Activated effector memory CD4-positive, alpha-beta T cell treated with Interleukin-2 at 50 U/mL for 16 hours (primary cell): ENCODE data around the gene SRSF12.
A peak's percentile ranks its signal among the peaks of the same experiment; 100 is the strongest.

Experiments
- DNase-seq: peaks from one replicate; pipeline ENCODE4 v3.0.0-alpha.2; 2020

SRSF12 gene

DNA sequence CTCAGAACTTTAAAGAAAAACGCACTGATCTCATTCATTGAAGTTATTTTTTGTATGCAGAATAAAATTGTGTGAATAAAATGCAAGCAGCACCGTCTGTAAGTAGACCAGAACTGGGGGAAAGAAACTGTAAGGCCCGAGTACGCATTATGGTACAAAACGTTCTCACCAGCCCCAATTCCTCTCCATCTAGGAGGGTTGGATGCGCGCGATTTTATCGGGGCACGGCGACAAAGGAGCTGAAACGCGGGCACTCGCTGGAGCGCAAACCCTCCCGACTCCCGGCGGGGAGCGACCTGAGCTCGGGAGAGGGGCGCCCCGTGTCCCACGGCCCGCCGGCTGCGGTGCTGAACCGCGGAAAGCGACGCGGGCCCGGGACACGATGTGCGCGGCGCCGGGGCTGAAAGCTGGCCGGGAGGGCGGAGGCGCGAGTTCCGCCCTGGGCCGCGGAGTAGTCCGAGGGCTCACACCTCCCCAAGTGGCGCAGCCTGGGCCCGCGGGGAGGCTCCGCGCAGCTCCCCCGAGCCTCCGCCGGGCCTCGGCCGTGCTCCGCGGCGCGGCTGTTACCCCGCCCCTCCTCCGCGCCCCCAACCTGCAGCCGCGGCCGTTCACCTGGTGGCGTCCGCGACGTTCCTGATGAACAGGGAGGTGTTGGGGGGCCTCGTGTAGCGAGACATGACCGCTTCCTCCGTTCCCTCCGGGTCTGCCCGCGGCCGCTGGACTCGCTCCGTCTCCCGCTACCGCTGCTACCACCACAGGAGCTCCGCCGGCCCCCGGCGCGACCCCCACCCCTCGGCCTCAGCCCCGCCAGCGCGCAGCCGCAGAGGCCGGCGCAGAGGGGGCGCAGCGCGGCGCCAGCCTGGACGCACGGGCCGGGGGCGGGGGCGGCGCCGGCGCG lies at the start of gene SRSF12:
Gene SRSF12, minus strand, starts transcription at position 861 of the 898 bp plus-strand sequence. Its CDS starts 184 bp downstream, at position 677.
- DNase-seq = peak; percentile 17

DNA sequence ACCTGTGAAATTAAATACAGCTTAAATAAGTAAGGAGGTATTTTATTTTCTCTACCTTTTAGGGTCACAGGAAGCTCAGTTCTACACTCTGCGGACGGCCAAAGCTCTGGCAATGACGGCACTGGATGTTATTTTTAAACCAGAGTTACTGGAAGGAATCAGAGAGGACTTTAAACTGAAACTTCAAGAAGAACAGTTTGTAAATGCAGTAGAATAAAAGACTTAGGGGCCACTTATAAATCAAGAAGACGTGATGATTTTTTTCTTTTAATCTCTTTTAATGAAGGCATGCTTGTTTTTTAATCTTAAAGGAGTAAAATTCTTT lies 44.1 kb upstream of the SRSF12 start:
- no peak for DNase-seq

DNA sequence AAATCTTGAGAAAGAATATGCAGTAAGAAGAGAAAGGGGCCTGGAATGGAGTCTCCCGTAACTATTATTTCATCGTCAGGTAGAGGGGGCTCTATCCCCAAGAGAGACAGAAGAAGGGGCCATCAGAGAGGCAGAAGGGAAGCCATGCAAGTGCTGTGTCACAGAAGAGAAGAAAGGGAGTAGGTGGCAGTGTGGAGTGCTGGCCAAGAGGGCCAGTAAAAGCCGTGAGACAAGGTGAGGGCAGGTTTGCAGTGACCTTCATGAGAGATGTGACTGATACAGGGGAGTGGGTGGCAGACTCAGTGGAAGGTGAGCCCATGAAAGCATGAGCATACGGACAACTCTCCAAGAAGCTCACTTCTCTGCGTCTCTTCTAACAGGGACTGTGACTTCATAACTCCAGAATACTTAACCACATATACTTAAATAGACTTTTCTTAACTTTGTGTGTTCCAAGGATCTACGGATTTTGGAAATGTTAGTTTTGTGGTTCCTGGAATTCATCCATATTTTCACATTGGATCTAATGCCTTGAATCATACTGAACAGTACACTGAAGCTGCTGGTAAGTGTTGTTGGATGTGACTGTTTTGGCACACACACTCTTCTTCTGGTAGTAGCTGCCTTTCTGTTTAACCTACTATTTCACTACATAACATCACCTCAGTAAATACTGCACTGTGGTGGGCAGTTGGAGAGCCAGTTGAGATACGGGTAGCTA lies 43.6 kb upstream of the SRSF12 start:
- DNase-seq = no peak

DNA sequence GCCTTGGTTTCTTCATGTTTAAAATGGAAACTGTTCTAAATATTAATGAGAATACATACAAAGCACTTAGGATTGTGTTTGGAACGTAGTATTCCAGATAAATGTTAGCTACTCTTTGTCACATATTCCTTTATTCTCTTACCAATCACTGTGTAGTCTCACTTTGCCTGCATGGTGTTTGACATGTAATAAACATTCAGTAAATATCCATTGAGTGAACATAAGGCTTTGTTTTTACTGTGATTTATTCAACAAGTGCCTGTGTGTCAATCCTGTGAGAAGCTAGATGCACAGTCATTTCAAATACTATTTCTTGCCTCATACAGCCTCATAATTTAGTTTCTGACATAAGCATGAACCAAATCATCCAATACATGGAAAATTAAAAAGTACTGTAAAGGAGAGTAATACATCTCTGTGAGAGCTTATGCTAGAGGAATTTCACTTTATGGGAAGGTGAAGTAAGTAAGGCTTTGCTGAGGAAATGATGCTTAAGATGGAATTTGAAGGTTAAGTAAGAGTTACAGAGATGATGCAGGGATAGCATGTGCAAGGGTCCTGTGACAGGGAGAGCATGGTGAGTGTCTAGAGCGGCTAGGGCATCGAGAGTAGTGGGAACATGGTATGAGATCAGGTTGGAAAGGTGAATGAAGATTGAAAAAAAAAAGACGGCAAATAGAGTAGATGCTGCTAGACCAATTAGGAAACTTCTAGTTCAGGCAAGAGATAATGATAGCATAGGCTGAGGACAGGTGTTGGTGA lies 42.6 kb upstream of the SRSF12 start:
- DNase-seq = no peak

DNA sequence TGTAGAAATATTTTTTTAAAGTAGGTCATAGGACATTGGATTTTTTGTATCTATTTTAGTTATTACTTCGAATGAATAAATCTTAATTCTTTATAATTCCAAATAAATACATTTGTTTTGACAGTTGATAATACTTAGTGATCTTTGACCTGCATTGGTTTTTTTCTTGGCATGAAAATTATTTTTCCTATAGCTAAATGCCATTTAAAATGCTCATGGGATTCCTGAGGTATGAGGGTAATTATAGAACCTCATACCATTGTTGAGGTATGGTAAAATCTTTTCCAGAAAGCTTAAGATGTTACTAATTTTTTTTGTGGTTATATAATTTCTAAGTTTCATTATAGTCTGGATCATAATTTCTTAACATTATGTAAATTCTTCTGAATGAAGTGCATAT lies 36.3 kb upstream of the SRSF12 start:
- no peak for DNase-seq

DNA sequence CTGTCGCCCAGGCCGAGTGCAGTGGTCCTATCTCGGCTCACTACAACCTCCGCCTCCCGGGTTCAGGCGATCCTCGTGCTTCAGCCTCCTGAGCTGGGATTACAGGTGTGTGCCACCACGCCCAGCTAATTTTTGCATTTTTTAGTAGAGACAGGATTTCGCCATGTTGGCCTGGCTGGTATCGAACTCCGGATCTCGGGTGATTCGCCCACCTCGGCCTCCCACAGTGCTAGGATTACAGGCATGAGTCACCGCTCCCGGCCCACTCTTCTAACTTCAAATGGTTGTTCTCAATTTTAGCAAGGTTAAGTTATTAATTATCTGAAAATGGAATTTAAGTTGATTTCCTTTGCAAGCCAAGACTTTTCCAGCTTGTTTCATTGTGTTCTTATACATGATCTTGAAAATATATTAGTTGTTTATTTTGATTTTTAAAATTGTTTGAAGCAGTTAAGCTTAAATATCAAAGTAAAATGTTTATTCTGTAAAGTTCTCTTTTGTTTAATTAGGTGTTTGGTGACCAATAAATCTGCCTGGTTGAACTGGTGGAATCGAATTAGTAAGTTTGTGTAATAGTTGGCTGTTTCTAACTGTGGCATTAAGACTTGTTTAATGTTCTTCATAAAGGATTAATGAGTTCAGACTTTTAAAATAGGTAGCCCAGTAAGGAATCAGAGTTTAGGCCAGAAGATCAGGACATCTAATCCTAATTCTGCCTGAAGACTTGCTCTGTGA lies 30.3 kb upstream of the SRSF12 start:
- no peak for DNase-seq

DNA sequence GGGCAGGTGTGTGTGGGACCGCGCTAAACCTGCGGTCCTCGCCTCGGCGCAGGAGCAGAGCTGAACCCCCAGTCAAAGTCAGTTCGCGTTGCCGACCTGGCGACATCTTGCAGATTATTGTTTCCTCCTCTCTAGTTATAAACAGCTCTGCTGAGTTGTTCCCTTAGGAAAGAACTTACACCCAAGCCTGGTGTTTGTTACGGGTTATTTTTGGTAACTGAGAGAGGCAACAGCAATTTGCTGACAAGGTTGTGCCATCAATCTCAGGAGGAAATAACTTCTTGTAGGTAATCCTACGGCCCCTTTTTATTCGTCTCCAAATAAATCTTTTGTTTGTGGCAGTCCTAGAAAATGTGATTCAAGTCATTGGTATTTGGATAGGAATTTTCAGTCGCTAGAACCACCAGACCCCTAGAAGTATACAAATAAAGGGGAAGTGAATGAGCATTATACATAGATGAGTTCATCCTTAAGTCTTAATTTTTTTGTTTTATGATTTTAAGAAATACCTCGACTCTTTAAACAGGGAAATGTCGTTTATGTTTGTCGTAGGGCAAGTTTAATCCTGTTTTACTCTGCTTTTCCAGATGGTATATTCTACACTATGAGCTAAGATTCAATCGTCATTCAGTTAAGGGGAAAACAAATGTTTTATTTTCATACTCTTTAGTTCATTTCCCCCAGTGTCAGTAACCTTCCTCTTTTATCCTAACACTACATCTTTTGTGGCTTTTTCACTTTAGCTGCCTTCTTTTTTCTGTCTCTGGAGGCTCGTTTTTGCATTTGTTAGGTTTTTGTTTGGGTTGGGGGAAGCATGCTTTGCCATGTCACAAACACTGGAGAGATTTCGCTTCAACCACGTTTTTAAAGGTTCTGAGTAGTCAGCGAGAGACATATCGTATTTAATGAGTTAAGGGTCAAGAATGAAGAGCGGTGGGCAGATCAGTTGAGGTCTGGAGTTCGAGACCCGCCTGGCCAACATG lies 29.1 kb upstream of the SRSF12 start:
- no peak for DNase-seq

DNA sequence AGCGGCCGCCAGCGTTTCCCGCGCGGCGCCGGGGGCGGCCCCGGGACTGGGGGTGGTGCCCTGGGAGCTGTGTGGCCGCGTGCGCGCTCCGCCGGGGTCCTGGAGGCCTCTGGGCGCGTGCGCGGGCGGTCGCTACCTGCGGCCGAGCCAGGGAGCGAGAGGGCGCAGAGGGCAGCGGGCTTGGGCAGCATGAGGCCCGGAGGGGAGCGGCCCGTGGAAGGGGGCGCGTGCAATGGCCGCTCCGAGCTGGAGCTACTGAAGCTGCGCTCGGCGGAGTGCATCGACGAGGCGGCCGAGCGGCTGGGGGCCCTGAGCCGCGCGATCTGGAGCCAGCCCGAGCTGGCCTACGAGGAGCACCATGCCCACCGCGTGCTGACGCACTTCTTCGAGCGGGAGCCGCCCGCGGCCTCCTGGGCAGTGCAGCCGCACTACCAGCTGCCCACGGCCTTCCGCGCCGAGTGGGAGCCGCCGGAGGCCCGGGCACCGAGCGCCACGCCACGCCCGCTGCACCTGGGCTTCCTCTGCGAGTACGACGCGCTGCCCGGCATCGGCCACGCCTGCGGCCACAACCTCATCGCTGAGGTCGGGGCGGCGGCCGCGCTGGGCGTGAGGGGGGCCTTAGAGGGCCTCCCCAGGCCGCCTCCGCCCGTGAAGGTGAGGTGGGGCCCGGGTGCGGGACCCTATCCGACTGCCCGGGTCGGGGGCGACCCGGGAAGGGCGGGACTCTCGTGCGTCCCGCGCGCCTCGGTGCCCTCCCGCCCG lies 28.3 kb upstream of the SRSF12 start, which contains the start of gene PM20D2:
Gene PM20D2, plus strand, starts transcription at position 100 of the 762 bp plus-strand sequence. Its CDS starts 90 bp downstream, at position 190.
- peak; percentile 43 for DNase-seq

DNA sequence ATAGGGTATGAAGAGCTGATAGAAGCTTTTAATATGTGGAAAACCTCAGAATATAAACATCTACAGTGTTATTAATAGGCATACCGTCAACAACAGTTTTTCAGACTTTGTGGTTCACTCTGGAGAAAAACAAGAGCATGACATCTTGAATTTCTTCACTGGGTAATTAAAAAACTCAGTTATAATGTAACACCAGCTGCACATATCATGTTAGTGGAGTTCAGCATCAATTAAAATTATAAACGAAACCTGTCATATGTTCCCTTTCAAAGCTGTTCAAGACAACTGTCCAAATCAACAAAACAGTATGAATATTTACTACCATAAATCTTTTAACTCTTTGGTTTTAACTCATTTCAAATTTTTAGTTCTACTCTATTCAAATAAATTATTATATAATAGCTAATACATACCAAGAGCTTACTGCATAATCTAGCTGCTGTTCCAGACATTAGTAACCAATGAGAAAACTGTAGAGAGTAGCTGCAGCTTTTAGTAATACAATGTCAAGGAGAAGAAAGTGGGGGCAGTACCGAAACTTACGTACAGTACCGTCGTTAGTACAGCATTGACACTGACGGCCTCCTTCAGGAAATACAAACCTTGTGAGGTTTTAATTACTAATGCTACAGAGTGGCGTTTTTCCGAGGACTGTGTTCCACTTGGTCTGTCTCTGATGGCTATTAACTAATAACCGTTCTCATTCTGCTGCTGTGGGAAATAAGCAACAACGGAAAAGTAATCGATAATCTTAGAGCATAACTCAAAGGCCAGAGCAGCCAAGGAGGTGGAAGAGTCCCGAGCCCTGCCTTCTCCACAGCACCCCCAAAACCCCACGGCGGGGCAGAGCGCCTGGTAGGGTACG lies 27.5 kb upstream of the SRSF12 start:
- DNase-seq = peak; percentile 5

DNA sequence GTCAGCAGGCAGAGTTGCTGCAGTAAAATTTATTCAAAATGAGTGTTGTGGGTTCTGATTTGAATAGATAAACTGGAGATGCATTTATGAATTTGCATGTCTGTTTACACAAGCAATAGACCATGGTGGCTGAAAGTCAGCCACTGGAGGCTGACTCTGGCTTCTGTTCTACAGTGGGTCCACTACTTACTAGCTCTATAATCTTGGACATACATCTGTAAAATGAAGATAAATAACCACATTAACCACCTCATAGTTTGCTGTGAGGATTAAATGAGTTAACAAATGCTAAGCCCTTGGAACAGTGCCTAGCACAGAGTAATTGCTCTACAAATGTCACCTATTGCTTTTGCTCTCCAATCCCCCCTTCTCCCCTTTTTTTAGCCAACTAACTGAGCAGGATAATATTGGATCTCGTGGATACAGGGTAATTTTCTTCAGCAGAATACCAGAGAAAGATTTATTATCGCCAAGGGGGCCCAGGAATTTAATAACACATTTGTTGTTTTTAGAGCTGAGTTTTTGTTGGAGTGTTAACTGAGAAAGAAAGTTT lies 26.6 kb upstream of the SRSF12 start:
- DNase-seq = no peak

DNA sequence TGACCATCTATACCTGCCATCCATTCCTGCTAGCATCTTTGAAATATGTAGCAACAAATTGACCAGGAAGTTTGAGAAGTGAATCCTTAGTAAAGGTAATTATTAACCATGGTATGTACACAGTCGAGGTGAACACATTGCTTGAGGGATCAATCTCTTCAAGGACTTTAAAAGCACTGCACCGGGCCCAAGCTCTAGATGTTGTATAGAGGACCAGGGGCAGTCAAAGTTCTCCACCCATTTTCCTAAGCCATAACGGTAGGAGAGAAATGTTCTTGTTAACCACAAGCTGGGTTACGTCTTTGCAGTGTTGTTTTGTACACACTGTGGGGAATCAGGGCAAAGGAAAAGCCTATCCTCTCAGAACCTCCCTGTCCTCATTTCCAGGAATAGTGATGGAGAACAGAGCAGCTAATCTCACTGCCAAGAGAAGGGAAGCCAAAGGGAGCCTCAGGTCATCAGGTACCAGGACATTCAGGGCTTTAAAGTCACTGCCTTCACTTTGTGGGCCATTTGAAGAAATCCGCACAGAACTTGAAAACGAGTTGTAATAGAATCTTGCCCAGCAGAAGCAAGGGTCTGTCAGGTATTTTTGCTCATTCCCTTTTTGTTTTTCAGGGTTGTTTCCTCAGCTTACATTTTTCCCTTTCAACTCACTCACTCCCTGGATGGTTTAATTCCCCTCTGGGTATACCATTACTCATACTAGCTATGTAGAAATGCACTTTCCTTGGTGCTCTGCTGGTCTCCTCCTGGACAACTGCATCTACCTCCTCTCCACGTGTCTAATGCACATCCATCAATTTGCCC lies 22.7 kb upstream of the SRSF12 start:
- DNase-seq = no peak

DNA sequence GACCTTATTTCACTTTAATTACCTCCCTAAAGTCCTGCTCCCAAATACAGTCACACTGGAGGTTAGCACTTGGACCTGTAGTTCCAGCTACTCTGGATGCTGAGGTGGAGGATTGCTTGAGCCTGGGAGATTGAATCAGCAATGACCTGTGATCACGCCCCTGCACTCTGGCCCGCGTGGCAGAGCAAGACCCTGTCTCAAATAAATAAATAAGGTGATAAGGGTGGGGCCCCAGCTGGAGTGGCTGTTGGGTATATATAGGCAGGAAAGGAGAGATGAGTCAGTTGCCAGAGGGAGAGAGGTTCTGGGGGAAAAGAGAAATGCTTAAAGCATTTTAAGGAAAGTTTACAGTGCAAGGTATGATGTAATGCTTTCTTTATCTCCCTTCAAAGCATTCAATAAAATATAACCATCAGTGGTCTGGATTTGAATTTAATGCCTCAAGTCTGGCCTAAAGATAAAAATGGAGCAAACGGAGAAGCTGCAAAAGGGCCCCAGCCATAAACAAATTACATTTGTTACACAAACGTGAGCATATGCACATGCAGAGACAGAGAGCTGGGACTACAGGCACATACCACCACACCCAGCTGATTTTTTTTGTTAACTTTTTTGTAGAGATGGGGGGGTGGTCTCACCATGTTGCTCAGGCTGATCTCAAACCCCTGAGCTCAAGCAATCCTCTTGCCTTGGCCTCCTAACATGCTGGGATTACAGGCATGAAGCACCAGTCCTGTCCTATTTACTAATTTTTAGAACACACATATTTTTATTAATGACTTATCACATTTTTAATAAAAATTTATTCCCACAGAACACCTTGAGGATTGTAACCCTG lies 21.9 kb upstream of the SRSF12 start:
- no peak for DNase-seq

DNA sequence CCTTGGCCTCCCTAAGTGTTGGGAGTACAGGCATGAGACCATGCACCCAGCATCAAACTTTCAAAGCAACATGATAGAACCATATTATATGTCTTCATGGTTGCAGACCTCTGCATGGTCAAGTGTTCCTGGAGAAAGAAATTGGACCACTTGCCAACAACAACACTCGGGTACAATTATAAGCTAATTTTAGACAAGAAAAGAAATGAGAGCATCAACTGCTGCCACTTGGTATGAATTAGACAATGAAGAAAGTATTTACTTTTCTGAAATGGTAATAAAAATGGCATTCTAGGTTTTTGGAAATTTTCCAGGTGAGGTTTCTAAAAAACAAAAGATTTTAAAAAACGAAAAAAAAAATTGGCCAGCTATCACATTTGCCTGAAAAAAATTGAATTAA lies 20.3 kb upstream of the SRSF12 start:
- no peak for DNase-seq

DNA sequence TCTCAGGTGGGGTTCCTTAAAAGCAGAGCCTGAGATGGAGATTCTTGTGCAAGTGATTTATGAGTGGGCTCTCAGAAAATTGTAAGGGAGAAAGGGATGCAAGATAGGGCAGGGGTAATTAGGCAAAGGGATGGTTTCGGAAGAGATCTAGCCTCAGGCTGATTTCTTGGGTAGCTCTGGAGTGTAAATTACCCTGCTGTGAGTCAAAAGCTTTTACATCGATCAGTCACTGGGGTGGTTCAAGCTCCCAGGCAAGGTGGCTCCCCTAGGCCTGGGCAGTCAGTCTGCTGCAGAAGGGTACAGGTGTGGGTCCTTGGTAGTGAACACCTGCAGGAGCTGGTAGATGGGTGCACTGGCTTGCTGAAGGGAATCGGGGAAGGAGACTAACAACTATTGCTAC lies 16.9 kb upstream of the SRSF12 start:
- DNase-seq = no peak

DNA sequence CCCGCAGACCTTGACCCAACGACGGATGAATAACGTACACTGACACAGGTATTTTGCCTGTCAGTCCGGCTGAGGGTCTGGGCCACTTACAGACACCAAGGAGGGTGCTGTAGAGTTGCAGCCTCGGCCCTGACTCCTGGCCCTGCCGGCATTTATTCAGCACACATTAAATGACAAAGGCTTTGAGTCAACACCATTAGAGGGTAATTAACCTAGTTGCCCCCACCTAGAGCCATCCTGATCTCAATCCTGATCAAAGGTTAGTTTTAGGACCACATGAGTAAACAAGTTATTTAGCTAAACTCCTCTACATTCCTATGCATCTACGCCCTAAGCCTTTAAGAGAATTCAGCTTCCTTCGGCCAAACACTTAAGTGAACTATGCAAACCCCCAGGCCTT lies 16.1 kb upstream of the SRSF12 start:
- DNase-seq = no peak

DNA sequence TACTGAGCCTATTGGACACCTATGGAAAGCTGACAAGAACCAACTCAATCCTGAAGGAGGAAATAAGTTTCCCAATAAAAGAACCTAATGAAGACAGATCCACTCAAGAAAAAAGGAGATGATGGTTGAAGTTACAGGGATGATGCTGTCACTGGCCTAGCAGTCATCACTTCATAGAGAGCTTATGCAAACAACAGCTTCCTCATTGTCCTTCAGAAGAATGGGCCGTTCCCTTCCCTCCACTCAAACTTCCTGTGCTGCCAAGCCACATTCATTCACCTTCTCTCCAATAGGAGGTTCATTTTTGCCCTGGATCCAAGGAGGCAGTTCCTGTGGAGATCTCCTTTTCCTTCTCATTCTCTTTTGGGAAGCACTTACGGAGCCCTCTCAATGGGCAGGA lies 14.2 kb upstream of the SRSF12 start:
- DNase-seq = no peak

DNA sequence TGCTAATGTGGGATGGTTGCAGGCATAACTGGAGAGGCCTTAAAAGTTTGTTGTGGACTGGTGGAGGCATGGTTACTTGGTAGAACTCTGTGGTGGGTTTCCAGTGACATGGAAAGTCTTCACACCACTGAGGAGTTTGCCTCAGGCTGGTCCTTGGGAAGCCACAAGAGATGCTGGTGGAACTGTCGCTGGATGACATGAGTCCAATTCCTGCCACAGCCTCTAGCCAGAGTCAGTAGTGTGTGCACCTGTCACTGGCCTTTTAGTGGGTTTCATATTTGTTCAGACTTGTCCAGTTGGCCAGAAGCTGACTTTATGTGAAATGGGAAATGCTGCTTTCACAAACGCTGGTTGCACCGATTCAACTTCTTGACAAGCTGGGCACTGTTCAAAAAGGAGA lies 13.7 kb upstream of the SRSF12 start:
- no peak for DNase-seq
